Astrocyte (in vitro differentiated cells and primary cell): ENCODE measurements around the gene NDUFA13. TPM values are rescaled to one million over a fixed set of nuclear protein-coding genes. Genes with fewer than 3 reads are reported as not detected.

Experiments
- DNase-seq: peaks from one replicate; pipeline ENCODE4 v3.0.0-alpha.2; 2010; ENCODE audit warnings: low read depth
- FAIRE-seq: peaks from 2 replicates; lab custom pipeline; 2011; peaks lifted over from hg19 to GRCh38; lab: Jason Lieb, UNC
- H2AFZ ChIP-seq: 2 replicates; pipeline ENCODE4 v1.6.0; 2012; ENCODE audit warnings: low read depth, low read length, inconsistent platforms
- H3K27ac ChIP-seq: 2 replicates; pipeline ENCODE4 v1.5.1; 2011; ENCODE audit warnings: low read depth, low read length, inconsistent platforms
- H3K27me3 ChIP-seq: 2 replicates; pipeline ENCODE4 v1.6.0; 2011; ENCODE audit warnings: low read length, inconsistent platforms; ENCODE audit not compliant: insufficient read depth
- H3K36me3 ChIP-seq: 2 replicates; pipeline ENCODE4 v1.5.1; 2011; ENCODE audit warnings: low read length, inconsistent platforms; ENCODE audit not compliant: insufficient read depth
- H3K4me1 ChIP-seq: 2 replicates; pipeline ENCODE4 v1.5.1; 2011; ENCODE audit warnings: low read length, inconsistent platforms; ENCODE audit not compliant: insufficient read depth
- H3K4me2 ChIP-seq: 2 replicates; pipeline ENCODE4 v1.6.0; 2012; ENCODE audit warnings: low read length, inconsistent platforms
- H3K4me3 ChIP-seq: 2 replicates; pipeline ENCODE4 v1.5.1; 2011; ENCODE audit warnings: low read depth, mild to moderate bottlenecking, low read length, inconsistent platforms; ENCODE audit not compliant: insufficient read depth
- H3K79me2 ChIP-seq: 2 replicates; pipeline ENCODE4 v1.6.0; 2012; ENCODE audit warnings: mild to moderate bottlenecking, low read length, inconsistent platforms; ENCODE audit not compliant: insufficient read depth
- H3K9ac ChIP-seq: 2 replicates; pipeline ENCODE4 v1.6.0; 2012; ENCODE audit warnings: mild to moderate bottlenecking, low read length, inconsistent platforms
- H3K9me3 ChIP-seq: 2 replicates; pipeline ENCODE4 v1.5.1; 2012; ENCODE audit warnings: low read depth, mild to moderate bottlenecking, low read length, inconsistent platforms; ENCODE audit not compliant: insufficient read depth
- H4K20me1 ChIP-seq: 2 replicates; pipeline ENCODE4 v1.6.0; 2012; ENCODE audit warnings: low read length, inconsistent platforms; ENCODE audit not compliant: insufficient read depth
- H3K27ac Mint-ChIP-seq: one replicate; pipeline ENCODE4 v1.8.0; 2021; ENCODE audit warnings: mild to moderate bottlenecking, mixed read lengths; ENCODE audit not compliant: unreplicated experiment
- H3K27me3 Mint-ChIP-seq: one replicate; pipeline ENCODE4 v1.8.0; 2021; ENCODE audit warnings: low read depth, mixed read lengths; ENCODE audit not compliant: unreplicated experiment
- H3K36me3 Mint-ChIP-seq: one replicate; pipeline ENCODE4 v1.8.0; 2021; ENCODE audit warnings: low read depth, mixed read lengths; ENCODE audit not compliant: unreplicated experiment
- H3K4me1 Mint-ChIP-seq: one replicate; pipeline ENCODE4 v1.8.0; 2021; ENCODE audit warnings: low read depth, mixed read lengths; ENCODE audit not compliant: unreplicated experiment
- H3K4me3 Mint-ChIP-seq: one replicate; pipeline ENCODE4 v1.8.0; 2021; ENCODE audit warnings: mild to moderate bottlenecking, moderate library complexity, mixed read lengths; ENCODE audit not compliant: unreplicated experiment
- H3K9me3 Mint-ChIP-seq: one replicate; pipeline ENCODE4 v1.8.0; 2021; ENCODE audit warnings: mild to moderate bottlenecking, mixed read lengths; ENCODE audit not compliant: unreplicated experiment
- EZH2 ChIP-seq: IDR thresholded peaks from 2 replicates; pipeline ENCODE4 v1.6.1; 2012; ENCODE audit warnings: mild to moderate bottlenecking, low read length, inconsistent platforms; ENCODE audit not compliant: insufficient read depth
- total RNA-seq: library from RNA; stranded (reverse); gene quantifications from 2 replicates; pipeline ENCODE4 v1.2.1, GENCODE V29; 2021
- TF ChIP-seq, protein P1 (sequence below): IDR thresholded peaks from 2 replicates; pipeline ENCODE4 v1.5.1; 2011; ENCODE audit warnings: low read depth, mild to moderate bottlenecking, inconsistent platforms, low read length, moderate library complexity; ENCODE audit not compliant: insufficient read depth

NDUFA13 gene
- total RNA-seq, 1 donor from 2014 or later, result 311 TPM

DNA sequence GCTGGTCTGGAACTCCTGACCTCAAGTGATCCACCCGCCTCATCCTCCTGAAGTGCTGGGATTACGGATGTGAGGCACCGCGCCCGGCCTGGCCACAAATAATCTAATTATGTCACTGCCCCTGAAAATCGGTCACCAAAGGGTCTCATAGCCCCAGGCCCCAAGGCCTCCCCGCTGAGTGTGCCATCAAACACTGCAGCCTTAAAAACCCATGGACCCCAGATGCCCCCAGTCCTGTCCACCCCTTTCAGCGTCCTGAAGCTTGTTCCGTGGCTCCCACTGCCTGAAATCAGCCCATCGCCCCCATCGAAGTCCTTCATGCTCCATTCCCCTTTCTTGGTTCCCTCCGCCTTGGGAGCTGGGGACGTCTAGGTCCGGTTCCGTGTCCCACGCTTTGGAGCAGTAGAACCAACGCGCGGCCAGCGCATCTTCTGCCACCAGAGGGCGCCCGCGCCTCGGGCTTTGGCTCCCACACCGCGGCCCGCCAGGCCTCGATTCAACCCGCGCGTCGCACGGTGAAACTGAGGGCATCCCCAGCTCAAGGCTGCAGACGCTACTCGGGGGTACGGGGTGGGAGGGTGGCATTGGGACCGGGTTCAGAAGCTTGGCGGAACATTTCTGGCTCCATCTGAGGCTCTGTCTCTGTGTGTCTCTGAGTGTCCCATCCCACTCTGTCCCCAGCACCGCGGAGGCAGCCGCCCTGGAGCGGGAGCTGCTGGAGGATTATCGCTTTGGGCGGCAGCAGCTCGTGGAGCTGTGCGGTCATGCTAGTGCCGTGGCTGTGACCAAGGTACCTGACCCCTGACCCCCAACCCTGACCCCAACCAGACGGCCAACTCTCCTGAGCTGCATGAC, 16.2 kb downstream of the NDUFA13 start:
- Mint-ChIP-seq H3K4me3 (no peak overlapping the region), H3K27ac (peak overlapping the region; percentile 53), H3K4me1 (peaks cover 22% of the 10 kb centered on the region), H3K9me3 (no peaks in the 10 kb centered on the region), H3K36me3 (peaks cover 10% of the 10 kb centered on the region), H3K27me3 (peaks cover 5% of the 10 kb centered on the region)
- Histone ChIP-seq H3K79me2 (no peaks in the 10 kb centered on the region), H3K4me3 (no peak overlapping the region), H3K9me3 (no peaks in the 10 kb centered on the region), H4K20me1 (peaks cover 43% of the 10 kb centered on the region), H2AFZ (no peak overlapping the region), H3K9ac (no peak overlapping the region), H3K4me1 (no peaks in the 10 kb centered on the region), H3K36me3 (peaks cover 2% of the 10 kb centered on the region), H3K4me2 (peak overlapping the region; percentile 18), H3K27me3 (no peaks in the 10 kb centered on the region), H3K27ac (no peak overlapping the region)
- DNase-seq, result no peak
- TF ChIP-seq EZH2, result no peak
- TF ChIP-seq, protein P1, sequence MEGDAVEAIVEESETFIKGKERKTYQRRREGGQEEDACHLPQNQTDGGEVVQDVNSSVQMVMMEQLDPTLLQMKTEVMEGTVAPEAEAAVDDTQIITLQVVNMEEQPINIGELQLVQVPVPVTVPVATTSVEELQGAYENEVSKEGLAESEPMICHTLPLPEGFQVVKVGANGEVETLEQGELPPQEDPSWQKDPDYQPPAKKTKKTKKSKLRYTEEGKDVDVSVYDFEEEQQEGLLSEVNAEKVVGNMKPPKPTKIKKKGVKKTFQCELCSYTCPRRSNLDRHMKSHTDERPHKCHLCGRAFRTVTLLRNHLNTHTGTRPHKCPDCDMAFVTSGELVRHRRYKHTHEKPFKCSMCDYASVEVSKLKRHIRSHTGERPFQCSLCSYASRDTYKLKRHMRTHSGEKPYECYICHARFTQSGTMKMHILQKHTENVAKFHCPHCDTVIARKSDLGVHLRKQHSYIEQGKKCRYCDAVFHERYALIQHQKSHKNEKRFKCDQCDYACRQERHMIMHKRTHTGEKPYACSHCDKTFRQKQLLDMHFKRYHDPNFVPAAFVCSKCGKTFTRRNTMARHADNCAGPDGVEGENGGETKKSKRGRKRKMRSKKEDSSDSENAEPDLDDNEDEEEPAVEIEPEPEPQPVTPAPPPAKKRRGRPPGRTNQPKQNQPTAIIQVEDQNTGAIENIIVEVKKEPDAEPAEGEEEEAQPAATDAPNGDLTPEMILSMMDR, result peak; percentile 77
- no peak for FAIRE-seq

- peaks cover 4% of the 10 kb centered on the region for H3K27me3 ChIP-seq
- H3K27ac Mint-ChIP-seq, result no peak overlapping the region
- H3K9me3 Mint-ChIP-seq, result no peaks in the 10 kb centered on the region
- H3K9me3 ChIP-seq, result no peaks in the 10 kb centered on the region
- H3K27me3 Mint-ChIP-seq, result peaks cover 5% of the 10 kb centered on the region
- peaks cover 24% of the 10 kb centered on the region for H3K4me1 Mint-ChIP-seq
- H3K79me2 ChIP-seq, result no peaks in the 10 kb centered on the region
- H3K36me3 ChIP-seq, result no peaks in the 10 kb centered on the region
- peaks cover 34% of the 10 kb centered on the region for H4K20me1 ChIP-seq
- no peaks in the 10 kb centered on the region for H3K4me1 ChIP-seq
- no peak overlapping the region for H3K4me3 ChIP-seq
- TF ChIP-seq EZH2, result no peak
- TF ChIP-seq, protein P1, result no peak
- no peak overlapping the region for H3K9ac ChIP-seq
- no peak overlapping the region for H3K4me2 ChIP-seq
- H3K36me3 Mint-ChIP-seq, result peaks cover 10% of the 10 kb centered on the region
- H2AFZ ChIP-seq, result no peak overlapping the region
- H3K27ac ChIP-seq, result no peak overlapping the region
- no peak for FAIRE-seq
- no peak for DNase-seq
- H3K4me3 Mint-ChIP-seq, result no peak overlapping the region
Observed at GRCh38 chr19:19532806-19533701, 17.0 kb downstream of the NDUFA13 start.
